ENCODE data around the gene RBM3. TPM values are rescaled to one million over a fixed set of nuclear protein-coding genes. Genes with fewer than 3 reads are reported as not detected.
A peak's percentile ranks its signal among the peaks of the same experiment; 100 is the strongest.

The RBM3 gene
- total and polyA plus RNA-seq, 3 experiments from 2014 or later: 245 to 272 (median 255) TPM

GRCh38 chrX:48613502-48614160, 39.3 kb downstream of the RBM3 start:
- CTCF ChIA-PET: no interaction called here

GRCh38 chrX:48616576-48616975, 42.3 kb downstream of the RBM3 start:
- POLR2A ChIA-PET: no interaction called here
- no peak overlapping the region for H3K4me3 ChIP-seq (ENCODE audit: low read length)
- H3K36me3 Mint-ChIP-seq: no peaks in the 10 kb centered on the region
- no peaks in the 10 kb centered on the region for H3K9me3 ChIP-seq (ENCODE audit: low read length)
- no peak overlapping the region for H3K27ac ChIP-seq (ENCODE audit: low read depth, low read length)
- no peaks in the 10 kb centered on the region for H3K9me3 Mint-ChIP-seq
- H3K4me1 ChIP-seq (ENCODE audit: insufficient read depth, low read length): no peaks in the 10 kb centered on the region
- H3K27ac Mint-ChIP-seq: no peak overlapping the region
- CTCF ChIA-PET: no interaction called here
- DNase-seq: no peak
- no peaks in the 10 kb centered on the region for H3K36me3 ChIP-seq (ENCODE audit: insufficient read depth, low read length)
- no peaks in the 10 kb centered on the region for H3K27me3 ChIP-seq (ENCODE audit: insufficient read depth, low read length, poor library complexity, severe bottlenecking)
- no peak overlapping the region for H3K4me3 Mint-ChIP-seq
- no peaks in the 10 kb centered on the region for H3K4me1 Mint-ChIP-seq
- peaks cover 0 to 1% of the 10 kb centered on the region in 2 donors for H3K27me3 Mint-ChIP-seq

More at GRCh38 chrX:48613502-48614160, 39.3 kb downstream of the RBM3 start:
- Mint-ChIP-seq H3K36me3 (no peaks in the 10 kb centered on the region), H3K27ac (no peak overlapping the region), H3K27me3 (no peaks in the 10 kb centered on the region), H3K9me3 (no peaks in the 10 kb centered on the region), H3K4me3 (peak overlapping the region in 1 of 7 donors; percentile 43), H3K4me1 (no peaks in the 10 kb centered on the region)
- Histone ChIP-seq H3K36me3 (ENCODE audit: insufficient read depth, low read length) (no peaks in the 10 kb centered on the region), H3K27ac (ENCODE audit: low read depth, low read length) (no peak overlapping the region), H3K9me3 (ENCODE audit: low read length) (no peaks in the 10 kb centered on the region), H3K27me3 (ENCODE audit: insufficient read depth, low read length, poor library complexity, severe bottlenecking) (no peaks in the 10 kb centered on the region), H3K4me3 (ENCODE audit: low read length) (no peak overlapping the region), H3K4me1 (ENCODE audit: insufficient read depth, low read length) (no peaks in the 10 kb centered on the region)
- no peak for DNase-seq
- POLR2A ChIA-PET: no interaction called here

- ChIA-PET POLR2A (no interaction called here), CTCF (no interaction called here)
- H3K4me1 Mint-ChIP-seq: no peaks in the 10 kb centered on the region
- H3K9me3 ChIP-seq (ENCODE audit: low read length): no peaks in the 10 kb centered on the region
- H3K27ac Mint-ChIP-seq: no peak overlapping the region
- peaks cover 0 to 1% of the 10 kb centered on the region in 2 donors for H3K27me3 Mint-ChIP-seq
- H3K27ac ChIP-seq (ENCODE audit: low read depth, low read length): no peak overlapping the region
- no peaks in the 10 kb centered on the region for H3K27me3 ChIP-seq (ENCODE audit: insufficient read depth, low read length, poor library complexity, severe bottlenecking)
- no peak for DNase-seq
- no peak overlapping the region for H3K4me3 ChIP-seq (ENCODE audit: low read length)
- H3K36me3 Mint-ChIP-seq: no peaks in the 10 kb centered on the region
- H3K9me3 Mint-ChIP-seq: no peaks in the 10 kb centered on the region
- no peak overlapping the region for H3K4me3 Mint-ChIP-seq
- no peaks in the 10 kb centered on the region for H3K4me1 ChIP-seq (ENCODE audit: insufficient read depth, low read length)
- no peaks in the 10 kb centered on the region for H3K36me3 ChIP-seq (ENCODE audit: insufficient read depth, low read length)
Observed at GRCh38 chrX:48617542-48618340, 43.5 kb downstream of the RBM3 start.

GRCh38 chrX:48626401-48627298, 52.4 kb downstream of the RBM3 start:
- no peaks in the 10 kb centered on the region for H3K36me3 ChIP-seq (ENCODE audit: insufficient read depth, low read length)
- Mint-ChIP-seq H3K27me3 (no peaks in the 10 kb centered on the region), H3K4me3 (no peak overlapping the region), H3K27ac (no peak overlapping the region), H3K9me3 (no peaks in the 10 kb centered on the region), H3K36me3 (no peaks in the 10 kb centered on the region), H3K4me1 (peaks cover 5 to 6% (median 6%) of the 10 kb centered on the region in 3 donors)
- POLR2A ChIA-PET: no interaction called here
- H3K4me3 ChIP-seq (ENCODE audit: low read length): no peak overlapping the region
- no peaks in the 10 kb centered on the region for H3K9me3 ChIP-seq (ENCODE audit: low read length)
- H3K27me3 ChIP-seq (ENCODE audit: insufficient read depth, low read length, poor library complexity, severe bottlenecking): no peaks in the 10 kb centered on the region
- no peak for DNase-seq
- no peak overlapping the region for H3K27ac ChIP-seq (ENCODE audit: low read depth, low read length)
- CTCF ChIA-PET: no interaction called here
- H3K4me1 ChIP-seq (ENCODE audit: insufficient read depth, low read length): peaks cover 1% of the 10 kb centered on the region

Other genes starting within 250 kb of the RBM3 start
- not detected for gene SSX3, start 217.8 kb upstream of the RBM3 start, total RNA-seq
- not detected for gene SSX3, start 217.8 kb upstream of the RBM3 start, polyA plus RNA-seq
- gene SSX4, start 190.9 kb upstream of the RBM3 start, total RNA-seq: not detected
- not detected for gene SSX4, start 190.9 kb upstream of the RBM3 start, polyA plus RNA-seq
- gene SSX4B, start 162.5 kb upstream of the RBM3 start, total RNA-seq: not detected
- not detected for gene SSX4B, start 162.5 kb upstream of the RBM3 start, polyA plus RNA-seq
- 100 to 1,000 TPM; 188 to 211 TPM for gene SLC38A5, start 104.2 kb upstream of the RBM3 start, total RNA-seq
- 19.8 TPM for gene SLC38A5, start 104.2 kb upstream of the RBM3 start, polyA plus RNA-seq
- 100 to 1,000 TPM; 105 to 107 TPM for gene FTSJ1, start 98.3 kb upstream of the RBM3 start, total RNA-seq
- 69.4 TPM for gene FTSJ1, start 98.3 kb upstream of the RBM3 start, polyA plus RNA-seq
- gene PORCN, start 65.5 kb upstream of the RBM3 start, total RNA-seq: 10 to 100 TPM; 12.8 to 13.5 TPM
- gene PORCN, start 65.5 kb upstream of the RBM3 start, polyA plus RNA-seq: 17.8 TPM
- gene EBP, start 52.7 kb upstream of the RBM3 start, total RNA-seq: 100 to 1,000 TPM; 150 to 153 TPM
- 109 TPM for gene EBP, start 52.7 kb upstream of the RBM3 start, polyA plus RNA-seq
- 10 to 100 TPM; 14.0 to 15.2 TPM for gene TBC1D25, start 34.8 kb upstream of the RBM3 start, total RNA-seq
- gene TBC1D25, start 34.8 kb upstream of the RBM3 start, polyA plus RNA-seq: 21.5 TPM
- gene WDR13, start 23.0 kb downstream of the RBM3 start, total RNA-seq: 10 to 100 TPM; 47.5 to 48.0 TPM
- gene WDR13, start 23.0 kb downstream of the RBM3 start, polyA plus RNA-seq: 48.3 TPM
- gene WAS, start 109.3 kb downstream of the RBM3 start, total RNA-seq: 10 to 100 TPM; 81.9 to 84.0 TPM
- 33.5 TPM for gene WAS, start 109.3 kb downstream of the RBM3 start, polyA plus RNA-seq
- gene SUV39H1, start 122.2 kb downstream of the RBM3 start, total RNA-seq: 10 to 100 TPM; 32.1 to 33.2 TPM
- gene SUV39H1, start 122.2 kb downstream of the RBM3 start, polyA plus RNA-seq: 17.2 TPM
- gene GLOD5, start 187.3 kb downstream of the RBM3 start, total RNA-seq: not detected
- gene GLOD5, start 187.3 kb downstream of the RBM3 start, polyA plus RNA-seq: not detected
- not detected for gene GATA1, start 212.1 kb downstream of the RBM3 start, total RNA-seq
- not detected for gene GATA1, start 212.1 kb downstream of the RBM3 start, polyA plus RNA-seq
- 10 to 100 TPM; 53.5 to 65.0 TPM for gene HDAC6, start 227.6 kb downstream of the RBM3 start, total RNA-seq
- gene HDAC6, start 227.6 kb downstream of the RBM3 start, polyA plus RNA-seq: 25.7 TPM

All from CD8-positive, alpha-beta memory T cell (primary cell).